OCI-LY1 (cell line): ENCODE data around the gene TUBAL3.

Experiments used
- H2AFZ ChIP-seq: fragments of 200-600 bp; sonication (generic), shearing (Covaris generic); 2 replicates; pipeline ENCODE4 v1.6.0; 2014; ENCODE audit warnings: antibody characterized with exemption, mild to moderate bottlenecking, low read length
- H3F3A ChIP-seq: fragments of 200-600 bp; sonication (generic), shearing (Covaris generic); 2 replicates; pipeline ENCODE4 v1.6.0; 2014; ENCODE audit warnings: mild to moderate bottlenecking, antibody characterized with exemption, low read length, moderate library complexity; ENCODE audit not compliant: insufficient read depth
- H3K27ac ChIP-seq: fragments of 200-600 bp; sonication (generic); 2 replicates; pipeline ENCODE4 v1.5.1; 2014; ENCODE audit warnings: low read length, mixed run types, mild to moderate bottlenecking, low read depth; ENCODE audit not compliant: poor library complexity, severe bottlenecking
- H3K27me3 ChIP-seq: fragments of 200-600 bp; sonication (generic); 2 replicates; pipeline ENCODE4 v1.6.0; 2014; ENCODE audit warnings: antibody characterized with exemption, mild to moderate bottlenecking, low read length, moderate library complexity; ENCODE audit not compliant: insufficient read depth
- H3K36me3 ChIP-seq: fragments of 200-600 bp; sonication (generic); 2 replicates; pipeline ENCODE4 v1.6.1; 2014; ENCODE audit warnings: mild to moderate bottlenecking, antibody characterized with exemption, low read length, moderate library complexity, mixed read lengths; ENCODE audit not compliant: insufficient read depth
- H3K4me1 ChIP-seq: fragments of 200-600 bp; sonication (generic); 2 replicates; pipeline ENCODE4 v1.5.1; 2014; ENCODE audit warnings: mild to moderate bottlenecking, low read length, moderate library complexity; ENCODE audit not compliant: insufficient read depth, severe bottlenecking
- H3K4me2 ChIP-seq: fragments of 200-600 bp; sonication (generic), shearing (Covaris generic); 2 replicates; pipeline ENCODE4 v1.6.1; 2014; ENCODE audit warnings: low read length
- H3K4me3 ChIP-seq: fragments of 200-600 bp; sonication (generic); 2 replicates; pipeline ENCODE4 v1.5.1; 2014; ENCODE audit warnings: low read length, low read depth, mild to moderate bottlenecking, mixed read lengths; ENCODE audit not compliant: poor library complexity, severe bottlenecking
- H3K79me2 ChIP-seq: fragments of 200-600 bp; shearing (Covaris generic); 2 replicates; pipeline ENCODE4 v1.6.1; 2016; ENCODE audit warnings: mixed run types, low read length, mixed read lengths; ENCODE audit not compliant: insufficient read depth
- H3K9ac ChIP-seq: fragments of 200-600 bp; sonication (generic), shearing (Covaris generic); 2 replicates; pipeline ENCODE4 v1.6.1; 2014; ENCODE audit warnings: mild to moderate bottlenecking, low read length, mixed read lengths
- H3K9me2 ChIP-seq: fragments of 200-600 bp; sonication (generic), shearing (Covaris generic); 2 replicates; pipeline ENCODE4 v1.6.1; 2014; ENCODE audit warnings: low read depth, mild to moderate bottlenecking, low read length, mixed read lengths
- H3K9me3 ChIP-seq: fragments of 200-600 bp; shearing (Covaris generic); 2 replicates; pipeline ENCODE4 v1.6.1; 2014; ENCODE audit warnings: low read length, mixed read lengths
- H4K20me1 ChIP-seq: fragments of 200-600 bp; sonication (generic), shearing (Covaris generic); 2 replicates; pipeline ENCODE4 v1.6.0; 2016; ENCODE audit warnings: mild to moderate bottlenecking, low read length; ENCODE audit not compliant: insufficient read depth
- EZH2 ChIP-seq: fragments of 200-600 bp; sonication (generic), shearing (Covaris generic); IDR thresholded peaks from 2 replicates; pipeline ENCODE4 v1.8.0; 2017; ENCODE audit warnings: borderline replicate concordance, mixed run types, mild to moderate bottlenecking, antibody characterized with exemption, low read length, moderate library complexity, mixed read lengths
- TF ChIP-seq, protein P1 (sequence below): fragments of 200-600 bp; sonication (generic), shearing (Covaris generic); IDR thresholded peaks from 2 replicates; pipeline ENCODE4 v1.5.1; 2017; ENCODE audit warnings: mild to moderate bottlenecking, antibody characterized with exemption, low read length, moderate library complexity, mixed read lengths

The TUBAL3 gene

DNA sequence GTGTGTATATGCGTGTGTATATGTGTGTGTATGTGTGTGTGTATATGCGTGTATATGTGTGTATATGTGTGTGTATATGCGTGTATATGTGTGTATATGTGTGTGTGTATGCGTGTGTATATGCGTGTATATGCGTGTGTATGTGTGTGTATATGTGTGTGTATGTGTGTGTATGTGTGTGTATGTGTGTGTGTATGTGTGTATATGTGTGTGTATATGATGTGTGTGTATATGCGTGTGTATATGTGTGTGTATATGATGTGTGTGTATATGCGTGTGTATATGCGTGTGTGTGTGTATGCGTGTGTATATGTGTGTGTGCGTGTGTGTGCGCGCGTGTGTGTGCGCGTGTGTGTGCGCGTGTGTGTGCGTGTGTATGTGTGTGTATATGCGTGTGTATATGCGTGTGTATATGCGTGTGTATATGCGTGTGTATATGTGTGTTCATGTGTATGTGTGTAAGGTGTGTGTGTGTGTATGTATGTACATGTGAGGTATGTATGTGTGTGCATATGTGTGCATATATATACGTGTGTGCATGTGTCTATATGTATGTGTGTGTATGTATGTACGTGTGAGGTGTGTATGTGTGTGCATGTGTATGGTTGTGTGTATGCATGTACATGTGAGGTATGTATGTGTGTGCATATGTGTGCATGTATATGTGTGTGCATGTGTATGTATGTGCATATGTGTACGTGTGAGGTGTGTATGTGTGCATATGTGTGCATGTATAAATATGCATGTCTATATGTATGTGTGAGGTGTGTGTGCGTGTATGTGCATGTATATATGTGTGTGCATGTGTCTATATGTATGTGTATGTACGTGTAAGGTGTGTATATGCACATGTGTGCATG lies 33.9 kb downstream of the TUBAL3 start:
- Histone ChIP-seq H3K9ac (no peak overlapping the region), H3F3A (peaks cover 3% of the 10 kb centered on the region; the same call in 1 of the 2 replicates), H3K79me2 (no peaks in the 10 kb centered on the region), H3K9me3 (no peaks in the 10 kb centered on the region), H3K4me2 (no peak overlapping the region), H3K4me3 (no peak overlapping the region), H3K27ac (no peak overlapping the region), H3K36me3 (no peaks in the 10 kb centered on the region), H3K27me3 (no peaks in the 10 kb centered on the region; the same call in 1 of the 2 replicates), H4K20me1 (no peaks in the 10 kb centered on the region), H3K9me2 (no peaks in the 10 kb centered on the region), H2AFZ (no peak overlapping the region), H3K4me1 (no peaks in the 10 kb centered on the region)
- TF ChIP-seq, protein P1, sequence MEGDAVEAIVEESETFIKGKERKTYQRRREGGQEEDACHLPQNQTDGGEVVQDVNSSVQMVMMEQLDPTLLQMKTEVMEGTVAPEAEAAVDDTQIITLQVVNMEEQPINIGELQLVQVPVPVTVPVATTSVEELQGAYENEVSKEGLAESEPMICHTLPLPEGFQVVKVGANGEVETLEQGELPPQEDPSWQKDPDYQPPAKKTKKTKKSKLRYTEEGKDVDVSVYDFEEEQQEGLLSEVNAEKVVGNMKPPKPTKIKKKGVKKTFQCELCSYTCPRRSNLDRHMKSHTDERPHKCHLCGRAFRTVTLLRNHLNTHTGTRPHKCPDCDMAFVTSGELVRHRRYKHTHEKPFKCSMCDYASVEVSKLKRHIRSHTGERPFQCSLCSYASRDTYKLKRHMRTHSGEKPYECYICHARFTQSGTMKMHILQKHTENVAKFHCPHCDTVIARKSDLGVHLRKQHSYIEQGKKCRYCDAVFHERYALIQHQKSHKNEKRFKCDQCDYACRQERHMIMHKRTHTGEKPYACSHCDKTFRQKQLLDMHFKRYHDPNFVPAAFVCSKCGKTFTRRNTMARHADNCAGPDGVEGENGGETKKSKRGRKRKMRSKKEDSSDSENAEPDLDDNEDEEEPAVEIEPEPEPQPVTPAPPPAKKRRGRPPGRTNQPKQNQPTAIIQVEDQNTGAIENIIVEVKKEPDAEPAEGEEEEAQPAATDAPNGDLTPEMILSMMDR: no peak
- no peak for TF ChIP-seq EZH2

DNA sequence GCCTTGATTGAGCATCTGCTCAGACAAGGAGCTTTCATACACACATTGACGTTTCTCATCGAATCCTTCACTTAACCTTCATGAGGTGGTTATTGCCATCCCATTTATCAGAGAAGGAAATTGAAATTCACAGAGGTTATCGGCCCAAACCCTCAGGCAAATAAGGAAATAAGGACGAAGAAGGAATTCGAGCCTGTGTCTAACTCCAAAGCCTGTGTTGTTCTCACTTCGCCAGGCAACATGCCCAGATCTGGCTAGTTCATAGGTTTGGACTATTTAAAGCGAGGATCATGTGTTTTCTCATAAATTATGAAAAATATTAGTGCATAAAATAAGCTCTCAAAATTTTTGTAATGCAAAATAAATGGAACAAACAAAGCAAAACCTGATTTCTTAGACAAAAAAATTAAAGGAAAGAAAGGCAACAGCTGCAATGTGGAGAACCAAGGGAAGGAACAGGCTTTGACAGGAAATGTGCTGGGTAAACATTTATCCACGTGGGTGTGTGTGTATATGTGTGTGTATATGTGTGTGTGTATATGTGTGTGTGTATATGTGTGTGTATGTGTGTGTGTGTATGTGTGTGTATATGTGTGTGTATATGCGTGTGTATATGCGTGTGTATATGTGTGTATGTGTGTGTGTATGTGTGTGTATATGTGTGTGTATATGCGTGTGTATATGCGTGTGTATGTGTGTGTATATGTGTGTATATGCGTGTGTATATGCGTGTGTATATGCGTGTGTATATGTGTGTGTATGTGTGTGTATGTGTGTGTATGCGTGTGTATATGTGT lies 35.1 kb downstream of the TUBAL3 start:
- no peak overlapping the region for H2AFZ ChIP-seq

DNA sequence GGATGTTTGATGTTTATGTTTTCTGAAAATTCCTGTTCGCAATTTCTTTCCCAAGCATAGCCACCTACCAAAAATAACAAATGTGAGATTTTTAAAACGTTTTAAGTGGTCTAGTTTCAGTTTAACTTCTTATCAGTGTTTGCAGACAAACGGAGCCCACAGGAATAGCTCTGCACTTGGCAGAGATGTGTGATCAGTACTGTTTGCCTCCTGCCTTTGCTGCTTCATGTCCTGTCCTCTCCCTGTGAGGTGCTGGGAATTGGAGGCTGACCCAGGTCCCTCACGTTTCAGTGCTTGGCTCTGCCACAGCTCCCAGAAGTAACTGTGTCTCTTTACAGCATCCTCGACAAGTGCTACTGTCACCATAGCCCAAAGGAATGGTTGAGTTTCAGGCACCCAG lies 38.7 kb downstream of the TUBAL3 start:
- Histone ChIP-seq H3K36me3 (no peaks in the 10 kb centered on the region), H3K9me3 (no peaks in the 10 kb centered on the region), H3K4me2 (no peak overlapping the region), H3K79me2 (no peaks in the 10 kb centered on the region), H2AFZ (no peak overlapping the region), H3K9ac (no peak overlapping the region), H3K27ac (no peak overlapping the region), H4K20me1 (no peaks in the 10 kb centered on the region), H3K27me3 (no peaks in the 10 kb centered on the region), H3K4me1 (no peaks in the 10 kb centered on the region), H3K4me3 (no peak overlapping the region), H3K9me2 (no peaks in the 10 kb centered on the region), H3F3A (peaks cover 2% of the 10 kb centered on the region; the same call in 1 of the 2 replicates)
- TF ChIP-seq, protein P1: no peak
- no peak for TF ChIP-seq EZH2

More for the DNA sequence above, 35.1 kb downstream of the TUBAL3 start:
- no peaks in the 10 kb centered on the region for H3K9me2 ChIP-seq
- no peaks in the 10 kb centered on the region for H3K79me2 ChIP-seq
- H3K9ac ChIP-seq: no peak overlapping the region
- no peaks in the 10 kb centered on the region; the same call in 1 of the 2 replicates for H3K27me3 ChIP-seq
- no peaks in the 10 kb centered on the region for H4K20me1 ChIP-seq
- no peak for TF ChIP-seq EZH2
- TF ChIP-seq, protein P1: no peak
- H3K4me1 ChIP-seq: no peaks in the 10 kb centered on the region
- H3F3A ChIP-seq: peaks cover 3% of the 10 kb centered on the region; the same call in 1 of the 2 replicates
- H3K27ac ChIP-seq: no peak overlapping the region
- H3K4me3 ChIP-seq: no peak overlapping the region
- H3K36me3 ChIP-seq: no peaks in the 10 kb centered on the region
- H3K9me3 ChIP-seq: no peaks in the 10 kb centered on the region
- no peak overlapping the region for H3K4me2 ChIP-seq
